A549 (cell line): ENCODE data around the gene NEUROD4. TPM values are rescaled to one million over a fixed set of nuclear protein-coding genes. Genes with fewer than 3 reads are reported as not detected.

Source experiments
- ATAC-seq, 2 experiments: fragments of 200-7000 bp in 1 of 2; fragments of >200 bp in 1 of 2; cut with Nextera tagmentation in 1 of 2; cut with Tn5 transposase in 1 of 2; 3 replicates each; pipeline versions ENCODE4 v1.8.0 to v1.9.1; 2018 to 2020; ENCODE audit warnings: mild to moderate bottlenecking in 1 of 2, moderate library complexity in 1 of 2
- CTCF ChIA-PET: fragments of 300-600 bp; sonication (Branson Sonifier 250); formaldehyde crosslinking; extraction: SDS; loops from one replicate; lab custom pipeline; 2021; ENCODE audit warnings: antibody characterized with exemption, inconsistent platforms; lab: Yijun Ruan, JAX
- POLR2A ChIA-PET: fragments of 350-600 bp; formaldehyde crosslinking; extraction: SDS; loops from one replicate; lab custom pipeline; 2021; ENCODE audit warnings: antibody characterized with exemption, inconsistent platforms; lab: Yijun Ruan, JAX
- DNase-seq, 2 experiments: peaks; one replicate each; pipeline versions ENCODE4 v3.0.0 to v3.0.0-alpha.2; 2011 to 2016; ENCODE audit warnings: low read depth in 1 of 2, low spot score in 1 of 2
- FAIRE-seq: peaks from 2 replicates; lab custom pipeline; 2011; peaks lifted over from hg19 to GRCh38; lab: Jason Lieb, UNC
- H3K27ac ChIP-seq, 2 experiments: fragments of >200 bp; sonication (Bioruptor Twin); formaldehyde crosslinking; 3 replicates each; pipeline ENCODE4 v1.5.1; 2016 to 2017
- H3K4me1 ChIP-seq: fragments of >200 bp; sonication (Bioruptor Twin); formaldehyde crosslinking; 3 replicates; pipeline ENCODE4 v1.6.1; 2016
- H3K4me2 ChIP-seq: fragments of >200 bp; sonication (Bioruptor Twin); formaldehyde crosslinking; 3 replicates; pipeline ENCODE4 v1.6.1; 2016
- H3K4me3 ChIP-seq: fragments of >200 bp; sonication (Bioruptor Twin); formaldehyde crosslinking; 3 replicates; pipeline ENCODE4 v1.5.1; 2016
- H3K9me3 ChIP-seq: fragments of >200 bp; sonication (Bioruptor Twin); formaldehyde crosslinking; 3 replicates; pipeline ENCODE4 v1.6.1; 2016
- CBX2 ChIP-seq: fragments of 200-600 bp; sonication (generic); IDR thresholded peaks from 2 replicates; pipeline ENCODE4 v1.6.1; 2016; ENCODE audit warnings: low read depth, mild to moderate bottlenecking, borderline replicate concordance
- CEBPB ChIP-seq, 2 experiments: fragments of >200 bp in 1 of 2; sonication (Bioruptor Twin) in 1 of 2; formaldehyde crosslinking in 1 of 2; IDR thresholded peaks; 2 replicates each; pipeline ENCODE4 v1.6.1; 2012 to 2016
- ESRRA ChIP-seq: fragments of 150-350 bp; IDR thresholded peaks from 2 replicates; pipeline ENCODE4 v1.6.1; 2014; ENCODE audit warnings: mild to moderate bottlenecking, low read length, borderline replicate concordance
- HEYL ChIP-seq: fragments of 250-450 bp; sonication (Bioruptor Pico); IDR thresholded peaks from 2 replicates; pipeline ENCODE4 v1.8.0; 2021; ENCODE audit warnings: mild to moderate bottlenecking, moderate library complexity
- HOXB13 ChIP-seq: fragments of 250-450 bp; sonication (Bioruptor Pico); IDR thresholded peaks from 2 replicates; pipeline ENCODE4 v1.5.0; 2020; ENCODE audit warnings: low read depth, mild to moderate bottlenecking, moderate library complexity
- JUN ChIP-seq, 2 experiments: fragments of >200 bp; sonication (Bioruptor Twin); formaldehyde crosslinking; IDR thresholded peaks; 2 replicates in 1 of 2; 3 replicates in 1 of 2; pipeline ENCODE4 v1.6.1; 2016 to 2017
- MAFK ChIP-seq: fragments of 450-650 bp; IDR thresholded peaks from 2 replicates; pipeline ENCODE4 v1.6.1; 2014; ENCODE audit not compliant: partially characterized antibody
- NFE2L2 ChIP-seq: fragments of 150-350 bp; conservative IDR thresholded peaks from 2 replicates; pipeline ENCODE4 v1.6.1; 2014; ENCODE audit warnings: low read length
- NPAS2 ChIP-seq: fragments of 250-450 bp; sonication (Bioruptor Pico); IDR thresholded peaks from 2 replicates; pipeline ENCODE4 v1.8.0; 2022; ENCODE audit warnings: mild to moderate bottlenecking, moderate library complexity, borderline replicate concordance
- PHF8 ChIP-seq: fragments of 200-600 bp; sonication (generic); IDR thresholded peaks from 2 replicates; pipeline ENCODE4 v1.6.1; 2016; ENCODE audit warnings: low read depth, mild to moderate bottlenecking, antibody characterized with exemption, moderate library complexity, borderline replicate concordance
- POLR2A ChIP-seq: IDR thresholded peaks from 2 replicates; pipeline ENCODE4 v1.6.1; 2012; ENCODE audit warnings: mild to moderate bottlenecking, low read length
- RCOR1 ChIP-seq: fragments of 150-350 bp; IDR thresholded peaks from 2 replicates; pipeline ENCODE4 v1.6.1; 2014; ENCODE audit warnings: antibody characterized with exemption, low read length, low read depth
- REST ChIP-seq: fragments of 200-600 bp; sonication (generic); IDR thresholded peaks from 2 replicates; pipeline ENCODE4 v1.6.1; 2016; ENCODE audit warnings: antibody characterized with exemption, mild to moderate bottlenecking, moderate library complexity
- RFX5 ChIP-seq: fragments of 450-650 bp; IDR thresholded peaks from 2 replicates; pipeline ENCODE4 v1.7.1; 2014; ENCODE audit warnings: antibody characterized with exemption, mild to moderate bottlenecking, moderate library complexity
- SREBF2 ChIP-seq: fragments of 450-650 bp; IDR thresholded peaks from 2 replicates; pipeline ENCODE4 v1.6.1; 2014; ENCODE audit warnings: mild to moderate bottlenecking, moderate library complexity
- TP53 ChIP-seq: fragments of 250-450 bp; sonication (Bioruptor Pico); IDR thresholded peaks from 2 replicates; pipeline ENCODE4 v1.5.0; 2021; ENCODE audit warnings: mild to moderate bottlenecking, moderate library complexity
- ZC3H11A ChIP-seq: fragments of 450-650 bp; IDR thresholded peaks from 2 replicates; pipeline ENCODE4 v1.6.1; 2014; ENCODE audit warnings: antibody characterized with exemption, mild to moderate bottlenecking
- ZFP36 ChIP-seq: fragments of 450-650 bp; IDR thresholded peaks from 2 replicates; pipeline ENCODE4 v1.6.1; 2014; ENCODE audit warnings: borderline replicate concordance; ENCODE audit not compliant: partially characterized antibody
- ZNF302 ChIP-seq: fragments of 250-450 bp; sonication (Bioruptor Pico); IDR thresholded peaks from 2 replicates; pipeline ENCODE4 v1.9.0; 2021; ENCODE audit warnings: inconsistent platforms, mild to moderate bottlenecking, moderate library complexity
- WGBS: methylation state at CpG from one replicate; pipeline ENCODE4 v1.1.6; 2017; ENCODE audit errors: missing lambda C conversion rate; 5-methylcytosine and 5-hydroxymethylcytosine counted together
- polyA plus RNA-seq, 4 experiments: library from polyadenylated mRNA; depleted of rRNA in 3 of 4; stranded (reverse); fragments of >200 nt; fragmentation: RNase III in 1 of 4; extraction: RNeasy Plus Mini Kit Qiagen cat#74134 plus additional on column Dnase treatment in 1 of 4; gene quantifications; 2 replicates in 3 of 4; 3 replicates in 1 of 4; pipeline ENCODE4 v1.2.3, GENCODE V29; 2011 to 2017
- TF ChIP-seq, protein P1 (sequence below): fragments of 250-450 bp; sonication (Bioruptor Pico); IDR thresholded peaks from 2 replicates; pipeline ENCODE4 v1.5.0; 2021; ENCODE audit warnings: mild to moderate bottlenecking, moderate library complexity, borderline replicate concordance

Gene NEUROD4
- polyA plus RNA-seq, 2 of the 4 experiments (the other 2 are of a cell fraction), result not detected

- H3K27ac ChIP-seq, result no peak overlapping the region
- H3K4me1 ChIP-seq, result no peaks in the 10 kb centered on the region
- no peaks in the 10 kb centered on the region for H3K9me3 ChIP-seq
- no peak overlapping the region for H3K4me3 ChIP-seq
- FAIRE-seq, result no peak
- CTCF ChIA-PET, result interaction anchor here (0.8 to 2.1 kb wide), 4 partner anchors 16 to 64 kb away, joined by 3 to 9 read pairs (median 6); no protein-coding TSS in a partner anchor
- no peak for DNase-seq
- ATAC-seq, result no peak
- H3K4me2 ChIP-seq, result no peak overlapping the region
- TF ChIP-seq ESRRA, result no peak
- no peak for TF ChIP-seq MAFK
- no peak for TF ChIP-seq CEBPB (IDR thresholded peaks at IDR 0.05)
- TF ChIP-seq, protein P1, sequence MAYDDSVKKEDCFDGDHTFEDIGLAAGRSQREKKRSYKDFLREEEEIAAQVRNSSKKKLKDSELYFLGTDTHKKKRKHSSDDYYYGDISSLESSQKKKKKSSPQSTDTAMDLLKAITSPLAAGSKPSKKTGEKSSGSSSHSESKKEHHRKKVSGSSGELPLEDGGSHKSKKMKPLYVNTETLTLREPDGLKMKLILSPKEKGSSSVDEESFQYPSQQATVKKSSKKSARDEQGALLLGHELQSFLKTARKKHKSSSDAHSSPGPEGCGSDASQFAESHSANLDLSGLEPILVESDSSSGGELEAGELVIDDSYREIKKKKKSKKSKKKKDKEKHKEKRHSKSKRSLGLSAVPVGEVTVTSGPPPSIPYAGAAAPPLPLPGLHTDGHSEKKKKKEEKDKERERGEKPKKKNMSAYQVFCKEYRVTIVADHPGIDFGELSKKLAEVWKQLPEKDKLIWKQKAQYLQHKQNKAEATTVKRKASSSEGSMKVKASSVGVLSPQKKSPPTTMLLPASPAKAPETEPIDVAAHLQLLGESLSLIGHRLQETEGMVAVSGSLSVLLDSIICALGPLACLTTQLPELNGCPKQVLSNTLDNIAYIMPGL (CRISPR knock-in tag), result no peak
- TF ChIP-seq JUN (IDR thresholded peaks at IDR 0.05), result no peak
- no peak for TF ChIP-seq NPAS2 (CRISPR knock-in tag)
- no peak for TF ChIP-seq HEYL (CRISPR knock-in tag)
- no peak for TF ChIP-seq HOXB13 (CRISPR knock-in tag)
- TF ChIP-seq ZC3H11A, result no peak
- TF ChIP-seq TP53 (CRISPR knock-in tag), result no peak
- TF ChIP-seq NFE2L2, result no peak
- no peak for TF ChIP-seq RCOR1
- POLR2A ChIA-PET, result no interaction called here
- WGBS, result 3% methylated on average over 6 of the region's 6 CpGs
Measured at GRCh38 chr12:55008944-55009585, 10.7 kb upstream of the NEUROD4 start.

- 16% methylated on average over 3 of the region's 3 CpGs for WGBS
- no peak for DNase-seq
- Histone ChIP-seq H3K4me2 (no peak overlapping the region), H3K4me3 (no peak overlapping the region), H3K9me3 (no peaks in the 10 kb centered on the region), H3K4me1 (no peaks in the 10 kb centered on the region), H3K27ac (no peak overlapping the region)
- POLR2A ChIA-PET, result no interaction called here
- ATAC-seq, result no peak
- TF ChIP-seq SREBF2 (no peak), CBX2 (no peak)
- FAIRE-seq, result no peak
- CTCF ChIA-PET, result interaction anchor here (1.6 kb wide), 1 partner anchor 10 kb away, joined by 5 read pairs; no protein-coding TSS in a partner anchor
Measured at GRCh38 chr12:55017416-55017925, 2.3 kb upstream of the NEUROD4 start.

DNA sequence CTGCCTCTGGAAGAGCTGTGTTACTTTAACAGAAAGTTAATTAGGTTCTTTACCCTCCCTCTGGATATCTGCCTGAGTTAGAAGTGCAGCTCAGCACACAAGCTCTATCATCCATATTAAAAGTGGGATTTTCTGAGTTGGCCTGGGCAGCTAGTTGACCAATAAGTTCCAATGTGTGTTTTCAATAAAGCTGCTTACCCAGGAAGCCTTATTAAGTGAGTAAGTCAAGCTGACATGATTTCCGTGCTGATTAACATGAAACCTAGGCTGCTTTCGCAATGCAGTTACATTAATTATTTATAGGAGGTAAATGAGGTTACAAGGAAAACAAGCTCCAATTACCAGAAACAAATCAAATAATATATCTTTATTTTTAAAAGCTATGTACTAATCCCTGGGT lies 4.8 kb downstream of the NEUROD4 start:
- no peak for ATAC-seq
- ChIA-PET POLR2A (no interaction called here), CTCF (interaction anchor here (0.7 to 2.2 kb wide), 7 partner anchors 9 to 142 kb away, joined by 3 to 7 read pairs (median 5); no protein-coding TSS in a partner anchor)
- Histone ChIP-seq H3K4me3 (no peak overlapping the region), H3K4me1 (no peaks in the 10 kb centered on the region), H3K27ac (no peak overlapping the region), H3K9me3 (no peaks in the 10 kb centered on the region), H3K4me2 (no peak overlapping the region)
- no peak for TF ChIP-seq REST
- TF ChIP-seq RFX5, result no peak
- TF ChIP-seq ZNF302 (CRISPR knock-in tag), result no peak
- TF ChIP-seq TP53 (CRISPR knock-in tag), result no peak
- TF ChIP-seq, protein P1 (CRISPR knock-in tag), result no peak
- TF ChIP-seq NPAS2 (CRISPR knock-in tag), result no peak
- TF ChIP-seq POLR2A, result no peak
- TF ChIP-seq PHF8, result no peak
- no peak for TF ChIP-seq ZFP36
- WGBS, result 0% methylated on average over 2 of the region's 2 CpGs
- no peak for FAIRE-seq
- DNase-seq, result no peak
